HS-27A (cell line): ENCODE data around the gene ARHGAP21.
A peak's percentile ranks its signal among the peaks of the same experiment; 100 is the strongest.

Experiments used
- DNase-seq: peaks from one replicate; pipeline ENCODE4 v3.0.0-alpha.2; 2012; ENCODE audit warnings: low read depth, missing footprints

The ARHGAP21 gene

GRCh38 chr10:24574161-24574560 lies 149.5 kb downstream of the ARHGAP21 start:
- no peak for DNase-seq

GRCh38 chr10:24571870-24572450 lies 151.7 kb downstream of the ARHGAP21 start:
- DNase-seq: no peak

- no peak for DNase-seq
These were observed 152.8 kb downstream of the ARHGAP21 start for GRCh38 chr10:24570658-24571426.

GRCh38 chr10:24569828-24570657 lies 153.6 kb downstream of the ARHGAP21 start:
- DNase-seq: no peak

- DNase-seq: no peak
These were observed 154.3 kb downstream of the ARHGAP21 start for GRCh38 chr10:24569330-24569796.

GRCh38 chr10:24568042-24568441 lies 155.6 kb downstream of the ARHGAP21 start:
- DNase-seq: no peak

GRCh38 chr10:24561453-24561852 lies 162.2 kb downstream of the ARHGAP21 start:
- no peak for DNase-seq

GRCh38 chr10:24556750-24557742 lies 166.6 kb downstream of the ARHGAP21 start:
- peak; percentile 23 for DNase-seq

GRCh38 chr10:24556126-24556749 lies 167.4 kb downstream of the ARHGAP21 start:
- no peak for DNase-seq

GRCh38 chr10:24554036-24554435 lies 169.7 kb downstream of the ARHGAP21 start:
- no peak for DNase-seq

GRCh38 chr10:24553051-24553612 lies 170.6 kb downstream of the ARHGAP21 start:
- DNase-seq: no peak

- no peak for DNase-seq
These were observed 171.2 kb downstream of the ARHGAP21 start for GRCh38 chr10:24552346-24553016.

GRCh38 chr10:24551161-24551560 lies 172.5 kb downstream of the ARHGAP21 start:
- DNase-seq: no peak

GRCh38 chr10:24550680-24551079 lies 173.0 kb downstream of the ARHGAP21 start:
- DNase-seq: no peak

GRCh38 chr10:24545585-24545984 lies 178.1 kb downstream of the ARHGAP21 start:
- DNase-seq: no peak

GRCh38 chr10:24544776-24545175 lies 178.9 kb downstream of the ARHGAP21 start:
- DNase-seq: no peak

GRCh38 chr10:24542314-24543270 lies 181.1 kb downstream of the ARHGAP21 start:
- DNase-seq: no peak

GRCh38 chr10:24541239-24541753 lies 182.4 kb downstream of the ARHGAP21 start:
- DNase-seq: no peak

- DNase-seq: no peak
These were observed 187.1 kb downstream of the ARHGAP21 start for GRCh38 chr10:24536636-24537035.
